Immature natural killer cell (primary cell): ENCODE data around the gene DELE1. TPM values are rescaled to one million over a fixed set of nuclear protein-coding genes. Genes with fewer than 3 reads are reported as not detected.
A peak's percentile ranks its signal among the peaks of the same experiment; 100 is the strongest.

Experiments
- DNase-seq, 3 donors: peaks; one replicate each; pipeline ENCODE4 v3.0.0; 2022; ENCODE audit warnings: mixed read lengths in 1 of 3
- H3K27ac Mint-ChIP-seq, 6 donors: one replicate each; pipeline ENCODE4 v1.8.0; 2020; ENCODE audit warnings: mixed read lengths in 6 of 6, mild to moderate bottlenecking in 5 of 6, inconsistent platforms in 4 of 6, moderate library complexity in 3 of 6
- H3K27me3 Mint-ChIP-seq, 3 donors: one replicate each; pipeline ENCODE4 v1.8.0; 2020 to 2021; ENCODE audit warnings: low read depth in 3 of 3, mild to moderate bottlenecking in 3 of 3, mixed read lengths in 3 of 3, moderate library complexity in 3 of 3, inconsistent platforms in 1 of 3
- H3K36me3 Mint-ChIP-seq, 3 donors: one replicate each; pipeline ENCODE4 v1.8.0; 2020; ENCODE audit warnings: mixed read lengths in 3 of 3, inconsistent platforms in 2 of 3, mild to moderate bottlenecking in 2 of 3
- H3K4me1 Mint-ChIP-seq, 2 donors: one replicate each; pipeline ENCODE4 v1.8.0; 2020; ENCODE audit warnings: inconsistent platforms in 2 of 2, mild to moderate bottlenecking in 2 of 2, mixed read lengths in 2 of 2, moderate library complexity in 1 of 2
- H3K4me3 Mint-ChIP-seq, 5 donors: one replicate each; pipeline ENCODE4 v1.8.0; 2020; ENCODE audit warnings: mild to moderate bottlenecking in 5 of 5, mixed read lengths in 5 of 5, inconsistent platforms in 3 of 5, moderate library complexity in 3 of 5
- H3K9me3 Mint-ChIP-seq, 6 donors: one replicate each; pipeline ENCODE4 v1.8.0; 2020; ENCODE audit warnings: mild to moderate bottlenecking in 6 of 6, mixed read lengths in 6 of 6, inconsistent platforms in 4 of 6, moderate library complexity in 3 of 6
- polyA plus RNA-seq, 3 donors: library from polyadenylated mRNA; unstranded; fragments of 300-500 nt; fragmentation: Illumina TruSeq; gene quantifications; one replicate each; pipeline ENCODE4 v1.2.3, GENCODE V29; 2021

Gene DELE1
- polyA plus RNA-seq, 3 donors from 2014 or later = 38.2 to 47.1 (median 44.7) TPM

DNA sequence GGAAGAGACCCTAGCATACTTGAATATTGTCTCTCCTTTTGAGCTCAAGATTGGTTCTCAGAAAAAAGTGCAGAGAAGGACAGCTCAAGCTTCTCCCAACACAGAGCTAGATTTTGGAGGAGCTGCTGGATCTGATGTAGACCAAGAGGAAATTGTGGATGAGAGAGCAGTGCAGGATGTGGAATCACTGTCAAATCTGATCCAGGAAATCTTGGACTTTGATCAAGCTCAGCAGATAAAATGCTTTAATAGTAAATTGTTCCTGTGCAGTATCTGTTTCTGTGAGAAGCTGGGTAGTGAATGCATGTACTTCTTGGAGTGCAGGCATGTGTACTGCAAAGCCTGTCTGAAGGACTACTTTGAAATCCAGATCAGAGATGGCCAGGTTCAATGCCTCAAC is 54.7 kb downstream of the DELE1 start:
- peaks cover 0 to 2% (median 1%) of the 10 kb centered on the region in 3 donors for H3K27me3 Mint-ChIP-seq

DNA sequence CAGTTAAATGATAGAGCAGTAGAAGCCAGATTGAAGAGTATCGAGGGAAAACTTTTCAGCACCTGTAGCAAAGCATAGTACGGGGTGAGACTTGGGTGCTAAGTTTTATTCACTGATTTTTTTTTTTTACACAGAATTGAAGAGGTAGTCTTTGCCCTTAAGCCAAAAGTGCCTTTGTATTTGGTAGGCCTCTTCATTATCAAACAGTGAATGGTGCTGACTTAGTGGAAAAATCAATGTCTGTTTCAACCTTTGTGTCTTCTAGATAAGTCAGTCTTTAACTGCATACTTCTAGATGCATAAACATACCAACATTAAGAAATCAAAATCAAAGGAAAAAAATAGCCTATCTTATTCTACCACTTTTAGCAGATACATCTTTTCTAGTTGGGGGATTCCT is 59.0 kb downstream of the DELE1 start:
- H3K9me3 Mint-ChIP-seq = no peaks in the 10 kb centered on the region
- DNase-seq = no peak
- peaks cover 2 to 13% of the 10 kb centered on the region in 2 donors for H3K4me1 Mint-ChIP-seq
- H3K27me3 Mint-ChIP-seq = peaks cover 0 to 2% (median 0%) of the 10 kb centered on the region in 3 donors
- no peak overlapping the region for H3K27ac Mint-ChIP-seq
- H3K4me3 Mint-ChIP-seq = no peak overlapping the region
- H3K36me3 Mint-ChIP-seq = peaks cover 25 to 63% (median 48%) of the 10 kb centered on the region in 3 donors

More for the DNA sequence above, 54.7 kb downstream of the DELE1 start:
- DNase-seq = no peak
- peaks cover 6 to 21% of the 10 kb centered on the region in 2 donors for H3K4me1 Mint-ChIP-seq
- peaks cover 23 to 54% (median 41%) of the 10 kb centered on the region in 3 donors for H3K36me3 Mint-ChIP-seq
- H3K9me3 Mint-ChIP-seq = no peaks in the 10 kb centered on the region
- no peak overlapping the region for H3K4me3 Mint-ChIP-seq
- H3K27ac Mint-ChIP-seq = no peak overlapping the region

DNA sequence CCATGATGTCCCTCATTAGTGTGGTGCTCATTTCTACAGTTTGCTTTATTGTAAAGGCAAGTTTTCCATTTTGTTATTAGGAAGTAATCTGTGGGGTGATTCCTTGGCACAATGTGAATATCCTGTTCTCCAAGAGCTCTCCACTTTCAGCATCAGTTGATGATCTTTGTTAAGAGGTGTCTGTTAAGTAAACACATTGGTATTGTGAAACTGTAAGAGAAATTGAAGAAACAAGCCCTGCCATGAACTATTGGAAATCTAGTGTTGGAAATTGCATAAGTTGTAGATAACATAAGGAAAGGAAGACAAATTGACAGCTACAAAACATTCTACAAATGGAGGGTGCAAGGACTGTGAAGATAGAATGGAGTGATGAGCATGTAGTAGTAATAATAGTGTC is 62.4 kb downstream of the DELE1 start:
- Mint-ChIP-seq H3K4me3 (no peak overlapping the region), H3K27me3 (peaks cover 0 to 2% (median 0%) of the 10 kb centered on the region in 3 donors), H3K36me3 (peaks cover 27 to 44% (median 36%) of the 10 kb centered on the region in 3 donors), H3K9me3 (no peaks in the 10 kb centered on the region), H3K4me1 (peaks cover 0 to 13% of the 10 kb centered on the region in 2 donors), H3K27ac (peak overlapping the region in 2 of 6 donors; percentile 24 to 43)
- DNase-seq = no peak

DNA sequence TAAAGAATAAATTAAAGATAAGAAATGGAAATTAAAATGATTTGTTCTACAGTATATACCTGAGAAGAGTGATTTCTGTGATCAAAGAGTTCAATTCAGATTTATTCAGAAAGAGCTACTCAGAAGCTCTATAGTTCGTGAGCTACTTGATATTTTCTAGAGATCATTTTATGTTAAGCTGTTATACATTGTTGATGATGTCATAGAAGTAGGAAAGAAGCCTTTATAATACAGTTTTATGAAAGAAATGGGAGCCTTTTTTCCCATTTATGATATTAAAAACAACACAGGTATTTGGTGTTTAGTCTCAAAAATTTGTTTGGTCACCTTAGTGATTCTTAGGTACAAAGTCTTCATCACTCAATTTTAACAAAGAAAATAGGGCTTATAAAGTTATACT is 66.0 kb downstream of the DELE1 start:
- no peaks in the 10 kb centered on the region for H3K27me3 Mint-ChIP-seq

More for the DNA sequence above, 66.0 kb downstream of the DELE1 start:
- H3K36me3 Mint-ChIP-seq = peaks cover 22 to 39% (median 29%) of the 10 kb centered on the region in 3 donors
- no peak overlapping the region for H3K27ac Mint-ChIP-seq
- no peaks in the 10 kb centered on the region for H3K9me3 Mint-ChIP-seq
- peaks cover 3 to 18% of the 10 kb centered on the region in 2 donors for H3K4me1 Mint-ChIP-seq
- no peak overlapping the region for H3K4me3 Mint-ChIP-seq
- DNase-seq = no peak

Other genes with a start within 250 kb of the DELE1 start
- gene ARAP3, start 241.6 kb upstream of the DELE1 start, polyA plus RNA-seq = 1 to 10 TPM in 1 of 3 donors, under 1 TPM in 1, not detected in 1; 0.68 to 1.3 TPM
- 10 to 100 TPM; 19.0 to 26.7 (median 21.8) TPM for gene PCDH1, start 45.5 kb upstream of the DELE1 start, polyA plus RNA-seq
- under 1 TPM in 2 of 3 donors, not detected in 1; 0.17 to 0.18 TPM for gene PCDH12, start 34.3 kb downstream of the DELE1 start, polyA plus RNA-seq
- gene RNF14, start 45.2 kb downstream of the DELE1 start, polyA plus RNA-seq = 10 to 100 TPM; 58.9 to 86.6 (median 70.9) TPM
- 10 to 100 TPM; 17.5 to 35.9 (median 28.4) TPM for gene GNPDA1, start 89.2 kb downstream of the DELE1 start, polyA plus RNA-seq
- 10 to 100 TPM; 34.7 to 46.7 (median 41.8) TPM for gene NDFIP1, start 184.9 kb downstream of the DELE1 start, polyA plus RNA-seq